Kidney epithelial cell (primary cell): ENCODE data around the gene SRSF4. TPM values are rescaled to one million over a fixed set of nuclear protein-coding genes. Genes with fewer than 3 reads are reported as not detected.
"Not testable (repeated sequence)": the region's sequence is repeated elsewhere in the genome, so short reads cannot be mapped to it uniquely, and the experiment has no call there.

Experiments used
- DNase-seq: peaks from one replicate; pipeline ENCODE4 v3.0.0-alpha.2; 2010; ENCODE audit warnings: low read depth
- H3K27me3 ChIP-seq: 2 replicates; pipeline ENCODE4 v1.6.0; 2011; ENCODE audit warnings: low read length; ENCODE audit not compliant: control insufficient read depth, insufficient read depth
- H3K36me3 ChIP-seq: 2 replicates; pipeline ENCODE4 v1.5.1; 2011; ENCODE audit warnings: low read length; ENCODE audit not compliant: control insufficient read depth, insufficient read depth
- H3K4me3 ChIP-seq: 2 replicates; pipeline ENCODE4 v1.5.1; 2011; ENCODE audit warnings: low read depth, mild to moderate bottlenecking, control low read depth, low read length
- total RNA-seq: library from RNA; depleted of rRNA; stranded (reverse); fragments of >200 nt; gene quantifications from 2 replicates; pipeline ENCODE4 v1.2.3, GENCODE V29; 2015
- TF ChIP-seq, protein P1 (sequence below): IDR thresholded peaks from 2 replicates; pipeline ENCODE4 v1.5.1; 2011; ENCODE audit warnings: mild to moderate bottlenecking, moderate library complexity, low read length, control low read depth, inconsistent platforms; ENCODE audit not compliant: insufficient read depth, poor library complexity, severe bottlenecking

SRSF4 gene
- total RNA-seq, 1 donor from 2014 or later: 40.2 TPM

DNA sequence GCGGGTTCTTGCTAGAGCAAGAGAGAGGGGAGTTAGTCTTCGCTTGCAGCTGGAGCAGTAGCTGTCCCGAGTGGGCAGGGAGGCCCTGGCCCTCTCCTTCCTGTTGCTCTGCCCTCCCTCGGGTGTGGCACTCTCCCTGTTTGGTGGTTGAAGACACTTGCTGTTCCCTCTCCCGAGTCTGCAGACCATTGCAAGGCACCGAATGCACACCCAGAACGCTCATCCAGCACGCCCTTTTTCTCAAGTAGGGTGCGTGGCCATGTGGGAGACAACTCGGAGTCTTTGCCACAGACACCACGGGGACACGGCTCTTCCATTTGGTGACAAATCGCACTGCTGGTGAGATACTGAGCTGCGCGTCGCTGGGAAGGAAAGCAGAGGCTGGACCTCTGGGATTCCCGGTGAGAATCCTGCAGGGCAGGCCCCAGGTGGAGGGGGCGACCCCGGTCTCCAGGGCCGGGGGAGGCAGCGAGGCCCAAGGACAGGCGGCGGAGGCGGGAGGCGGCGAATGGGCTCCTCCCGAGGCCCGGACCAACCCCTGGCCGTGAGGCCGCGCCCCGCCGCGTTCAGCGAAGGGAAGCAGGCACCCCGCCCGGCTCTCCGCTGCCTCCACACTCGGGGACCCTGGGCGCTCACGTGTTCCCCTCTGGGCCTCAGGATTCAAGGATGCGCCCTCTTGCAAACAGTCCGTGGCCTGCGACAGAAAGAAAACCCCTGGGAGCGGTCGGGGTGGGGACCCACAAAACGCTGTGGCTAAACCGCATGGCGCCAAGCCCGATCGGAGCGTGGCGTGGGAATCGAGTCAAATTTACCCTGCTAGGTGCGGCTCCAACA is 47.6 kb downstream of the SRSF4 start:
- Histone ChIP-seq H3K36me3 (no peaks in the 10 kb centered on the region), H3K4me3 (no peak overlapping the region), H3K27me3 (peaks cover 11% of the 10 kb centered on the region)
- no peak for DNase-seq
- TF ChIP-seq, protein P1, sequence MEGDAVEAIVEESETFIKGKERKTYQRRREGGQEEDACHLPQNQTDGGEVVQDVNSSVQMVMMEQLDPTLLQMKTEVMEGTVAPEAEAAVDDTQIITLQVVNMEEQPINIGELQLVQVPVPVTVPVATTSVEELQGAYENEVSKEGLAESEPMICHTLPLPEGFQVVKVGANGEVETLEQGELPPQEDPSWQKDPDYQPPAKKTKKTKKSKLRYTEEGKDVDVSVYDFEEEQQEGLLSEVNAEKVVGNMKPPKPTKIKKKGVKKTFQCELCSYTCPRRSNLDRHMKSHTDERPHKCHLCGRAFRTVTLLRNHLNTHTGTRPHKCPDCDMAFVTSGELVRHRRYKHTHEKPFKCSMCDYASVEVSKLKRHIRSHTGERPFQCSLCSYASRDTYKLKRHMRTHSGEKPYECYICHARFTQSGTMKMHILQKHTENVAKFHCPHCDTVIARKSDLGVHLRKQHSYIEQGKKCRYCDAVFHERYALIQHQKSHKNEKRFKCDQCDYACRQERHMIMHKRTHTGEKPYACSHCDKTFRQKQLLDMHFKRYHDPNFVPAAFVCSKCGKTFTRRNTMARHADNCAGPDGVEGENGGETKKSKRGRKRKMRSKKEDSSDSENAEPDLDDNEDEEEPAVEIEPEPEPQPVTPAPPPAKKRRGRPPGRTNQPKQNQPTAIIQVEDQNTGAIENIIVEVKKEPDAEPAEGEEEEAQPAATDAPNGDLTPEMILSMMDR: no peak

DNA sequence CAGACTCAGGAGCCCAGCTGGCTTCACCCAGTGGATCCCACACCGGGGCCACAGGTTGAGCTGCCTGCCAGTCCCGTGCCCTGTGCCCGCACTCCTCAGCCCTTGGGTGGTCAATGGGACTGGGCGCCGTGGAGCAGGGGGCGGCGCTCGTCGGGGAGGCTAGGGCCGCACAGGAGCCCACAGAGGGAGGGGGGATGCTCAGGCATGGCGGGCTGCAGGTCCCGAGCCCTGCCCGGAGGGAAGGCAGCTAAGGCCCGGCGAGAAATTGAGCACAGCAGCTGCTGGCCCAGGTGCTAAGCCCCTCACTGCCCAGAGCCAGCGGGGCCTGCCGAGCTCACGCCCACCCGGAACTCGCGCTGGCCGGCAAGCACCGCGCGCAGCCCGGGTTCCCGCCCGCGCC is 50.6 kb downstream of the SRSF4 start:
- H3K4me3 ChIP-seq, H3K36me3 ChIP-seq, DNase-seq: not testable (repeated sequence)
- H3K27me3 ChIP-seq: peaks cover 11% of the 10 kb centered on the region

DNA sequence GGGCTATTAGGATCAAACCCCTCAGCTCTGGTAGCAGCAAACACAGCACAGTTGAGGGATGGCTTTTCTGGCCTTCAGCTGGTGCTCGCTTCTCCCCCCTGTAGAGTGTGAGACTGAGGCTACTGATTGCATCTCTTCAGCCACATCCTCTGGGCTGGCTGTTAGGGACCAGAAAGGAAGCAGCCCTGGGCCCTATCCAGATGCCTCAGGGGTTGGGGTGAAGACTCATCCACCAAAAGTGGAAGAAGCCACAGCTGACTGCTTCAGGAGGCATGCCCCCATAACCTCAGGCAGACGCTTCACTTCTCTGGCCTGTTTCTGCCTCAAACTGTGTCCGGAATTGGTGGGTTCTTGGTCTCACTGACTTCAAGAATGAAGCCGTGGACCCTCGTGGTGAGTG is 51.8 kb downstream of the SRSF4 start:
- H3K4me3 ChIP-seq: no peak overlapping the region
- TF ChIP-seq, protein P1: no peak
- no peaks in the 10 kb centered on the region for H3K36me3 ChIP-seq
- no peak for DNase-seq
- H3K27me3 ChIP-seq: peaks cover 9% of the 10 kb centered on the region

DNA sequence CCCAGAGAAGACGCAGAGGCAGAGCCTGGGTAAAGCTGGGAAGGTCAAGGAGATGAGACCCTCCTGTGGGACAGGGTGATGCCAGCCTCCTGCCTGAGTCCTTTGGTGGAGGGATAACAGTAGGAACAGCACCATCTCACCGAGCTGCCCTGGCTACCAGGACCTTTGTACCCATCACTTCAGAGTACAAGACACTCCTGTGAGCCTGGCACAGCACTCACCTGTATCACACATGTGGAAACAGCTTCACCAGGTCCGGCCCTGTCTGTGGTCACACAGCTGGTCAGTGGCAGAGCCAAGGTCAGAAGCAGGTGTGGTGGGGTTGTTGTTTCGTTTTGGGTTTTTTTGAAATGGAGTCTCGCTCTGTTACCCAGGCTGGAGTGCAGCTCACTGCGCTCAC is 53.0 kb downstream of the SRSF4 start:
- no peak for DNase-seq
- H3K4me3 ChIP-seq: no peak overlapping the region

DNA sequence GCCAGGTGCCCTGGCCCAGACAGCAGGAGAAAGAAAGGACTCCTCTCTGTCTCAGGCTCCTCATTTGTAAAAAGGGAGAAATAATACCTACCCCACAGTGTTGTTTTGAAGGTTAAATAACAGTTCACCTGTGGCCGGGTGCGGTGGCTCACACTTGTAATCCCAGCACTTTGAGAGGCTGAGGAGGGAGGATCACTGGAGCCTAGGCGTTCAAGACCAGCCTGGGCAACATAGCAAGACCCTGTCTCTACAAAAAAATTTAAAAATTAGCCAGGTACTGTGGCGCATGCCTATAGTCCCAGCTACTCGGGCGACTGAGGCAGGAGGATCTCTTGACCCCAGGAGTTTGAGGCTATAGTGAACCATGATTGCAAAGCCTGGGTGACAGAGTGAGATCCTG is 55.5 kb downstream of the SRSF4 start:
- no peaks in the 10 kb centered on the region for H3K36me3 ChIP-seq
- TF ChIP-seq, protein P1: no peak
- peaks cover 8% of the 10 kb centered on the region for H3K27me3 ChIP-seq
- H3K4me3 ChIP-seq: no peak overlapping the region
- no peak for DNase-seq

More for the DNA sequence above, 53.0 kb downstream of the SRSF4 start:
- TF ChIP-seq, protein P1: no peak
- Histone ChIP-seq H3K36me3 (no peaks in the 10 kb centered on the region), H3K27me3 (peaks cover 1% of the 10 kb centered on the region)

DNA sequence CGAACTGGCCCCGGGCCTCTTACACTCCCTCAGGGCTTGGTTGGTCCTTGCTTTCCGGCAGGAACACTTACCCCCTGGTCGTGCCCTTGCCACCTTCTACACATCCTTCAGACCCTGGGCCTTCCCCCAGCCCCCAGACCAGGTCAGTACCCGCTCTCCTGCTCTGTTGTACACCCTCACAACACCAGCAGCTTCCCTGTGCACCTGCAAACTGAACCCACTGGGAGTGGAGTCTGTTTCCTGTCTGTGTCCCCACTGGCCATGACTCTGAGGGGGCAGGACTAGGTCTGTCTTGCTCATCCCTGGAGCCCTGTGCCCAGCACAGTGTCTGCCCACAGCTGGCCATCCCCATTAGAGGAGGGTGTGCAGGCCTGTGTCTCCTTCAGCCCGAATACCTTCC is 55.9 kb downstream of the SRSF4 start:
- no peaks in the 10 kb centered on the region for H3K36me3 ChIP-seq
- peaks cover 8% of the 10 kb centered on the region for H3K27me3 ChIP-seq
- no peak overlapping the region for H3K4me3 ChIP-seq
- TF ChIP-seq, protein P1: no peak
- DNase-seq: no peak
